Neural progenitor cell (in vitro differentiated cells): ENCODE data around the gene B3GAT1. TPM values are rescaled to one million over a fixed set of nuclear protein-coding genes. Genes with fewer than 3 reads are reported as not detected.

Experiments
- DNase-seq: peaks from one replicate; pipeline ENCODE4 v3.0.0-alpha.2; 2016; ENCODE audit warnings: low spot score
- H2AFZ ChIP-seq: fragments of 200-600 bp; sonication (generic); replicated peaks from 2 replicates; pipeline ENCODE4 v1.6.1; 2016; ENCODE audit warnings: antibody characterized with exemption
- H3F3A ChIP-seq: fragments of 200-600 bp; sonication (generic); 2 replicates; pipeline ENCODE4 v1.6.1; 2016; ENCODE audit warnings: antibody characterized with exemption, low read depth
- H3K27ac ChIP-seq: fragments of 200-600 bp; sonication (generic); 2 replicates; pipeline ENCODE4 v1.5.1; 2016; ENCODE audit warnings: mild to moderate bottlenecking
- H3K27me3 ChIP-seq: fragments of 200-600 bp; sonication (generic); 2 replicates; pipeline ENCODE4 v1.6.1; 2016; ENCODE audit warnings: mild to moderate bottlenecking, moderate library complexity
- H3K36me3 ChIP-seq: fragments of 200-600 bp; sonication (generic); 2 replicates; pipeline ENCODE4 v1.5.1; 2016
- H3K4me1 ChIP-seq: fragments of 200-600 bp; sonication (generic); 2 replicates; pipeline ENCODE4 v1.6.1; 2016; ENCODE audit warnings: mixed run types
- H3K4me2 ChIP-seq: fragments of 200-600 bp; sonication (generic); 2 replicates; pipeline ENCODE4 v1.6.1; 2016
- H3K4me3 ChIP-seq: fragments of 200-600 bp; sonication (generic); 2 replicates; pipeline ENCODE4 v1.5.1; 2016
- H3K79me2 ChIP-seq: fragments of 200-600 bp; sonication (generic); 2 replicates; pipeline ENCODE4 v1.6.1; 2016; ENCODE audit warnings: low read depth
- H3K9ac ChIP-seq: fragments of 200-600 bp; sonication (generic); 2 replicates; pipeline ENCODE4 v1.6.1; 2016
- H3K9me3 ChIP-seq: fragments of 200-600 bp; sonication (generic); 2 replicates; pipeline ENCODE4 v1.5.1; 2016; ENCODE audit warnings: low read depth
- H4K20me1 ChIP-seq: fragments of 200-600 bp; sonication (generic); 2 replicates; pipeline ENCODE4 v1.6.1; 2016; ENCODE audit warnings: low read depth
- H3K27ac Mint-ChIP-seq: 3 replicates; pipeline ENCODE4 v1.8.0; 2021; ENCODE audit warnings: mixed read lengths
- H3K27me3 Mint-ChIP-seq: 2 replicates; pipeline ENCODE4 v1.8.0; 2022; ENCODE audit warnings: low read depth, mild to moderate bottlenecking, inconsistent platforms, moderate library complexity, mixed read lengths; ENCODE audit not compliant: insufficient read depth
- H3K36me3 Mint-ChIP-seq: 3 replicates; pipeline ENCODE4 v1.8.0; 2021; ENCODE audit warnings: mixed read lengths
- H3K4me1 Mint-ChIP-seq: 3 replicates; pipeline ENCODE4 v1.8.0; 2021; ENCODE audit warnings: mixed read lengths
- H3K4me3 Mint-ChIP-seq: 3 replicates; pipeline ENCODE4 v1.8.0; 2021; ENCODE audit warnings: mild to moderate bottlenecking, moderate library complexity, mixed read lengths
- H3K9me3 Mint-ChIP-seq: 3 replicates; pipeline ENCODE4 v1.8.0; 2020; ENCODE audit warnings: mixed read lengths
- CTCF ChIP-seq: fragments of 200-600 bp; sonication (generic); IDR thresholded peaks from 2 replicates; pipeline ENCODE4 v1.5.1; 2017; ENCODE audit warnings: antibody characterized with exemption, mild to moderate bottlenecking
- EZH2 ChIP-seq: fragments of 200-600 bp; sonication (generic); IDR thresholded peaks from 2 replicates; pipeline ENCODE4 v1.6.1; 2017; ENCODE audit warnings: antibody characterized with exemption, mild to moderate bottlenecking, moderate library complexity
- EZH2phosphoT487 ChIP-seq: fragments of 200-600 bp; sonication (generic); IDR thresholded peaks from 2 replicates; pipeline ENCODE4 v1.6.1; 2017; ENCODE audit warnings: antibody characterized with exemption
- total RNA-seq: library from RNA; depleted of rRNA; stranded (reverse); fragments of >200 nt; gene quantifications from 2 replicates; pipeline ENCODE4 v1.2.3, GENCODE V29; 2015; ENCODE audit warnings: low replicate concordance

B3GAT1 gene
- total RNA-seq, 1 donor from 2014 or later: 11.0 TPM

GRCh38 chr11:134442246-134442645 lies 30.2 kb upstream of the B3GAT1 start:
- TF ChIP-seq CTCF (no peak), EZH2phosphoT487 (no peak), EZH2 (no peak)
- H3K27me3 Mint-ChIP-seq: peaks cover 6% of the 10 kb centered on the region

GRCh38 chr11:134441706-134442105 lies 29.7 kb upstream of the B3GAT1 start:
- H3K79me2 ChIP-seq: no peaks in the 10 kb centered on the region
- Mint-ChIP-seq H3K9me3 (no peaks in the 10 kb centered on the region), H3K4me3 (no peak overlapping the region), H3K27me3 (peaks cover 6% of the 10 kb centered on the region), H3K36me3 (peaks cover 3% of the 10 kb centered on the region), H3K27ac (no peak overlapping the region), H3K4me1 (peaks cover 16% of the 10 kb centered on the region)
- H3F3A ChIP-seq: no peaks in the 10 kb centered on the region
- DNase-seq: no peak
- no peak overlapping the region for H3K9ac ChIP-seq
- no peak overlapping the region for H3K27ac ChIP-seq
- no peaks in the 10 kb centered on the region for H3K36me3 ChIP-seq
- H2AFZ ChIP-seq: no peak overlapping the region
- H4K20me1 ChIP-seq: no peaks in the 10 kb centered on the region
- no peaks in the 10 kb centered on the region for H3K9me3 ChIP-seq
- H3K4me2 ChIP-seq: no peak overlapping the region
- no peak overlapping the region for H3K4me3 ChIP-seq
- no peaks in the 10 kb centered on the region for H3K27me3 ChIP-seq
- H3K4me1 ChIP-seq: no peaks in the 10 kb centered on the region
- TF ChIP-seq EZH2phosphoT487: no peak
- TF ChIP-seq EZH2: no peak
- TF ChIP-seq CTCF: no peak

More at GRCh38 chr11:134442246-134442645, 30.2 kb upstream of the B3GAT1 start:
- no peaks in the 10 kb centered on the region for H3K9me3 Mint-ChIP-seq
- H3K4me3 ChIP-seq: no peak overlapping the region
- no peaks in the 10 kb centered on the region for H4K20me1 ChIP-seq
- no peak overlapping the region for H3K4me2 ChIP-seq
- no peak overlapping the region for H2AFZ ChIP-seq
- H3K4me3 Mint-ChIP-seq: no peak overlapping the region
- no peak overlapping the region for H3K9ac ChIP-seq
- no peak overlapping the region for H3K27ac ChIP-seq
- H3K4me1 Mint-ChIP-seq: peaks cover 16% of the 10 kb centered on the region
- H3K27me3 ChIP-seq: no peaks in the 10 kb centered on the region
- H3K79me2 ChIP-seq: no peaks in the 10 kb centered on the region
- H3F3A ChIP-seq: no peaks in the 10 kb centered on the region
- H3K27ac Mint-ChIP-seq: no peak overlapping the region
- H3K36me3 Mint-ChIP-seq: peaks cover 3% of the 10 kb centered on the region
- H3K4me1 ChIP-seq: no peaks in the 10 kb centered on the region
- DNase-seq: no peak
- H3K36me3 ChIP-seq: no peaks in the 10 kb centered on the region
- H3K9me3 ChIP-seq: no peaks in the 10 kb centered on the region

GRCh38 chr11:134441281-134441680 lies 29.2 kb upstream of the B3GAT1 start:
- H2AFZ ChIP-seq: no peak overlapping the region
- Mint-ChIP-seq H3K4me3 (no peak overlapping the region), H3K27me3 (peaks cover 6% of the 10 kb centered on the region), H3K9me3 (no peaks in the 10 kb centered on the region), H3K4me1 (peaks cover 16% of the 10 kb centered on the region), H3K27ac (no peak overlapping the region), H3K36me3 (peaks cover 3% of the 10 kb centered on the region)
- H3K27me3 ChIP-seq: no peaks in the 10 kb centered on the region
- H3K9me3 ChIP-seq: no peaks in the 10 kb centered on the region
- H3F3A ChIP-seq: no peaks in the 10 kb centered on the region
- no peak overlapping the region for H3K27ac ChIP-seq
- H3K36me3 ChIP-seq: no peaks in the 10 kb centered on the region
- H3K4me2 ChIP-seq: no peak overlapping the region
- H3K9ac ChIP-seq: no peak overlapping the region
- no peaks in the 10 kb centered on the region for H3K79me2 ChIP-seq
- no peak for DNase-seq
- TF ChIP-seq EZH2: no peak
- TF ChIP-seq CTCF: no peak
- TF ChIP-seq EZH2phosphoT487: no peak
- H4K20me1 ChIP-seq: no peaks in the 10 kb centered on the region
- H3K4me3 ChIP-seq: no peak overlapping the region
- H3K4me1 ChIP-seq: no peaks in the 10 kb centered on the region

- peaks cover 6% of the 10 kb centered on the region for H3K27me3 Mint-ChIP-seq
- H3K9me3 Mint-ChIP-seq: no peaks in the 10 kb centered on the region
- Histone ChIP-seq H3K79me2 (no peaks in the 10 kb centered on the region), H3F3A (no peaks in the 10 kb centered on the region), H3K36me3 (no peaks in the 10 kb centered on the region), H4K20me1 (no peaks in the 10 kb centered on the region), H3K9me3 (no peaks in the 10 kb centered on the region), H3K4me3 (no peak overlapping the region), H2AFZ (no peak overlapping the region), H3K27ac (no peak overlapping the region), H3K4me1 (no peaks in the 10 kb centered on the region), H3K9ac (no peak overlapping the region), H3K4me2 (no peak overlapping the region), H3K27me3 (no peaks in the 10 kb centered on the region)
- no peak overlapping the region for H3K4me3 Mint-ChIP-seq
- H3K27ac Mint-ChIP-seq: no peak overlapping the region
- no peak for TF ChIP-seq CTCF
- no peak for TF ChIP-seq EZH2phosphoT487
- no peak for TF ChIP-seq EZH2
- H3K4me1 Mint-ChIP-seq: peaks cover 16% of the 10 kb centered on the region
- peaks cover 3% of the 10 kb centered on the region for H3K36me3 Mint-ChIP-seq
- no peak for DNase-seq
Measured at GRCh38 chr11:134440851-134441250, 28.8 kb upstream of the B3GAT1 start.
